DOHH2 (cell line): Measurements from ENCODE around the gene NOL3.

ENCODE experiments used
- H3F3A ChIP-seq: fragments of 200-600 bp; sonication (generic), shearing (Covaris generic); 2 replicates; pipeline ENCODE4 v1.6.0; 2016; ENCODE audit warnings: antibody characterized with exemption, mild to moderate bottlenecking; ENCODE audit not compliant: control insufficient read depth, insufficient read depth
- H3K27ac ChIP-seq: fragments of 200-600 bp; sonication (generic); 2 replicates; pipeline ENCODE4 v1.5.1; 2014; ENCODE audit warnings: low read depth, mild to moderate bottlenecking, low read length, moderate library complexity
- H3K27me3 ChIP-seq: fragments of 200-600 bp; sonication (generic); 2 replicates; pipeline ENCODE4 v1.6.1; 2014; ENCODE audit warnings: mild to moderate bottlenecking, low read length, mixed read lengths; ENCODE audit not compliant: control insufficient read depth
- H3K36me3 ChIP-seq: fragments of 200-600 bp; sonication (generic); 2 replicates; pipeline ENCODE4 v1.6.1; 2014; ENCODE audit warnings: mild to moderate bottlenecking, low read length, moderate library complexity, mixed read lengths; ENCODE audit not compliant: control insufficient read depth
- H3K4me1 ChIP-seq: fragments of 200-600 bp; sonication (generic); 2 replicates; pipeline ENCODE4 v1.6.1; 2014; ENCODE audit warnings: mild to moderate bottlenecking, low read length, mixed read lengths; ENCODE audit not compliant: control insufficient read depth
- H3K4me2 ChIP-seq: fragments of 200-600 bp; sonication (generic); 2 replicates; pipeline ENCODE4 v1.6.0; 2014; ENCODE audit warnings: mild to moderate bottlenecking, low read length, moderate library complexity
- H3K4me3 ChIP-seq: fragments of 200-600 bp; sonication (generic); 2 replicates; pipeline ENCODE4 v1.5.1; 2014; ENCODE audit warnings: mild to moderate bottlenecking, low read length, mixed read lengths
- H3K79me2 ChIP-seq: fragments of 200-600 bp; sonication (generic); 2 replicates; pipeline ENCODE4 v1.6.1; 2014; ENCODE audit warnings: mild to moderate bottlenecking, low read length, mixed read lengths; ENCODE audit not compliant: control insufficient read depth
- H3K9me2 ChIP-seq: fragments of 200-600 bp; sonication (generic); replicated peaks from 2 replicates; pipeline ENCODE4 v1.6.1; 2014; ENCODE audit warnings: mild to moderate bottlenecking, low read length, mixed read lengths; ENCODE audit not compliant: control insufficient read depth
- H3K9me3 ChIP-seq: fragments of 200-600 bp; sonication (generic); 2 replicates; pipeline ENCODE4 v1.6.1; 2014; ENCODE audit warnings: antibody characterized with exemption, low read length, mixed read lengths; ENCODE audit not compliant: control insufficient read depth, insufficient read depth
- H4K20me1 ChIP-seq: fragments of 200-600 bp; sonication (generic); 2 replicates; pipeline ENCODE4 v1.6.0; 2014; ENCODE audit warnings: low read depth, mild to moderate bottlenecking, antibody characterized with exemption, low read length, moderate library complexity; ENCODE audit not compliant: control insufficient read depth, insufficient read depth
- CTCF ChIP-seq: fragments of 200-600 bp; sonication (generic); IDR thresholded peaks from one replicate; pipeline ENCODE4 v1.5.1; 2014; ENCODE audit warnings: antibody characterized with exemption, mild to moderate bottlenecking, low read depth, low read length; ENCODE audit not compliant: poor library complexity, severe bottlenecking
- EZH2phosphoT487 ChIP-seq: fragments of 200-600 bp; sonication (generic); IDR thresholded peaks from 2 replicates; pipeline ENCODE4 v1.6.1; 2017; ENCODE audit warnings: borderline replicate concordance, mild to moderate bottlenecking, antibody characterized with exemption, low read length, moderate library complexity, mixed read lengths

Gene NOL3

DNA sequence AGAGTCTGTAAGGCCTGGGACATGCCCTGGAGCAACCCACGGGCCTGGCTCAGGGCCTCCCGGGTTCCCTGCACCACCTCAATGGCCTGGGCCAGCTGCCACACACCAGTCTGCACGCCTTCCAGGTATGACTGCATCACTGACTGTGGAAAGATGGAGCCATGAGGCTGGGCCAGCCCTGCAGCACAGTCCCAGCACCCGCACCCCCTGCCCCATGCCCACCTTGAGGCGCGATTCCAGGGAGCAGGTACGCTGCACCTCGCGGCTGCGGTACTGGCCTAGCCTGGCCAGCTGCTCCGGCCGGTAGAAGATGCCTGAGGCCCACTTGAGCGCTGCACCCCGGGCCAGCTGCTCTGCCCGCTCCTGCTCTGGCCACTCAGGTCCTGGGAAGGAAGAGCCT lies 18.5 kb downstream of the NOL3 start:
- no peak overlapping the region for H3K27ac ChIP-seq
- peaks cover 31% of the 10 kb centered on the region for H3K4me1 ChIP-seq
- peaks cover 22% of the 10 kb centered on the region for H3K79me2 ChIP-seq
- no peak overlapping the region for H3K4me2 ChIP-seq
- H3K36me3 ChIP-seq = peaks cover 17% of the 10 kb centered on the region
- H3F3A ChIP-seq = no peaks in the 10 kb centered on the region
- no peak for TF ChIP-seq EZH2phosphoT487
- no peak for TF ChIP-seq CTCF
- H3K27me3 ChIP-seq = peaks cover 24% of the 10 kb centered on the region
- H4K20me1 ChIP-seq = no peaks in the 10 kb centered on the region; the same call in 1 of the 2 replicates
- no peaks in the 10 kb centered on the region for H3K9me2 ChIP-seq
- H3K4me3 ChIP-seq = no peak overlapping the region
- H3K9me3 ChIP-seq = no peaks in the 10 kb centered on the region

DNA sequence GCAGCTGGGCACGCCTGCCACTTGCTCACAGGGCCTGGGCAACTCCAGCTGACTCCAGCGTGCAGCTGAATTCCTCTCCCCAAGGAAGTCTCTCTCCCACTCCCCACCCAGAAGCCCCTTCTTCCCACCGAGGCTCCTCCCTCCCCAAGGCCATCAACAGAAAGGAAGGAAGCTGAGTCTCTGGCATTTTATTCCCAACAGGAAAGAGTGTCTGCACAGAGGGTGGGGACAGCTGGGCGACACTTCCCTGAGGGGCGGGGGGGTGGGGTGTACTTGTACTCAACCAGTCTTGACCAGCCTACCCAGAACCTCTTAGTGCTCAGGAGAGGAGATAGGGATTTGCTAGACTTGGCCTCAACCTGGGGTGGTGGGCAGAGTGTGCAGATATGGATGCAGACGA lies 19.7 kb downstream of the NOL3 start, which contains the start of gene EXOC3L1:
TSS of gene EXOC3L1 (minus strand) at position 96 of the 400 bp plus-strand sequence. CDS start 460 bp downstream, outside the sequence.
- Histone ChIP-seq H3K4me2 (no peak within 1 kb of the TSS), H3K27ac (no peak within 1 kb of the TSS), H3K4me3 (no peak within 1 kb of the TSS), H3K27me3 (peaks cover 16% of the 10 kb centered on the region), H3F3A (no peaks in the 10 kb centered on the region), H3K79me2 (peaks cover 34% of the 10 kb centered on the region), H3K9me2 (no peaks in the 10 kb centered on the region), H3K9me3 (no peaks in the 10 kb centered on the region), H3K36me3 (peaks cover 29% of the 10 kb centered on the region), H4K20me1 (no peaks in the 10 kb centered on the region; the same call in 1 of the 2 replicates), H3K4me1 (peaks cover 22% of the 10 kb centered on the region)
- TF ChIP-seq CTCF (no peak), EZH2phosphoT487 (no peak)

- Histone ChIP-seq H3K4me3 (no peak overlapping the region), H3K27ac (no peak overlapping the region), H3K27me3 (peaks cover 11% of the 10 kb centered on the region), H3F3A (no peaks in the 10 kb centered on the region), H3K36me3 (peaks cover 36% of the 10 kb centered on the region), H3K4me2 (no peak overlapping the region), H3K9me3 (no peaks in the 10 kb centered on the region), H4K20me1 (no peaks in the 10 kb centered on the region; the same call in 1 of the 2 replicates), H3K79me2 (peaks cover 34% of the 10 kb centered on the region), H3K9me2 (no peaks in the 10 kb centered on the region), H3K4me1 (peaks cover 16% of the 10 kb centered on the region)
- TF ChIP-seq CTCF = no peak
- TF ChIP-seq EZH2phosphoT487 = no peak
These were observed 20.4 kb downstream of the NOL3 start for GRCh38 chr16:67190448-67191399.
